Activated T-cell treated with anti-CD3 and anti-CD28 coated beads, Interleukin-2, amount 50 U/mL, for 48 hours (primary cell): ENCODE measurements around the gene ZSWIM3.

Source experiments
- DNase-seq, 2 experiments: peaks; one replicate each; pipeline ENCODE4 v3.0.0-alpha.2; 2020

Gene ZSWIM3

GRCh38 chr20:45833030-45833882 lies 24.2 kb upstream of the ZSWIM3 start, which contains the start of gene SNX21:
SNX21 (plus strand) TSS chr20:45833799; CDS start chr20:45833920, 121 bp downstream.
- DNase-seq = peak; percentile 31 to 54

DNA sequence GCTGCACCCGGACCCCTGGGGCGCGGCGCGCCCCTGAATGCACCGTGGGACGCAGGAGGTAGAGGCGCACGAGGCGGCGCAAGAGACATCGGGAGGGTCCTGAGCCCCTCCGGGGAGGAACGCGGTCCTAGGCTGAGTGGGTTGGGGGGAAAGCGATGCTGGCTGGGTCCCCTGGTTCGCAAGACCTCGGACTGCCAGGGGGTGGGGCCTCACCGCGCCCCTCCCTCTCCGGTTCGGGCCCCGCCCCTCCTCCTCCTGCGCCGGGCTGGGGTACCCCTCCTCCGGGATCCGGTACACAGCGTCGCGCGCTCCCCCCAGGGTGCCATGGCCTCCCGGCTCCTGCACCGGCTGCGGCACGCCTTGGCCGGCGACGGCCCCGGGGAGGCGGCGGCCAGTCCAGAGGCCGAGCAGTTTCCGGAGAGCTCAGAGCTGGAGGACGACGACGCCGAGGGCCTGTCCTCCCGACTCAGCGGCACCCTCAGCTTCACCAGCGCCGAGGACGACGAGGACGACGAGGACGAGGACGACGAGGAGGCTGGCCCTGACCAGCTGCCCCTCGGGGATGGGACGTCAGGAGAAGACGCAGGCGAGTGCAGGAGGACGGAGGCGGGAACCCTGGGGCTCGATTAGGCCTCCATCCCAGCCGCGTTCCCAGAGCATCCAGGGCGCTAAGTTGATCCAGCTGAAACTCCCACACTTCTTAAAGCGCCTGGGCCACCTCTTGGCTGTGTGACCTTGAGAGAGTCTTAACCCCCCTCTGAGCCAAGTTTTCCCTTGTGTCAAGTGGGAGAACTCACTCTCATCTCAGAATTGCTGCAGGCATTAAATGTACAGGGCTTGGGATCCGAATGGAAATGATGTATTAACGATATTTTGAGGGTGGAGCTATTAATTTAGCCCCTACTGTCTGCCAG lies 23.3 kb upstream of the ZSWIM3 start:
- peak; percentile 52 to 70 for DNase-seq

DNA sequence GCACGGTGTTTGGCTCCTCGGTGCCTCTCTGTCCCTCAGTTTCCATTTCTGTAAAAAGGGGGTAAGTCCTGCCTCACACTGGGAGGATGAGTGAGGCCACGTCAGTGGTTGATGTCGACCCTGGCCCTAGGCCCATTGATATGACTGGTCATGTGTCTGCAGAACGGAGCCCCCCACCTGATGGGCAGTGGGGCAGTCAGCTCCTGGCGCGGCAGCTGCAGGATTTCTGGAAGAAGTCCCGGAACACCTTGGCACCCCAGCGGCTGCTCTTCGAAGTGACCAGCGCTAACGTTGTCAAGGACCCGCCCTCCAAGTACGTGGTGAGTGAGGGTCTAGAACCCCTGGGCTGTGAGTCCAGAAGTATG lies 22.6 kb upstream of the ZSWIM3 start:
- DNase-seq = no peak

- DNase-seq = no peak
Measured at GRCh38 chr20:45835329-45835765, 22.1 kb upstream of the ZSWIM3 start.

DNA sequence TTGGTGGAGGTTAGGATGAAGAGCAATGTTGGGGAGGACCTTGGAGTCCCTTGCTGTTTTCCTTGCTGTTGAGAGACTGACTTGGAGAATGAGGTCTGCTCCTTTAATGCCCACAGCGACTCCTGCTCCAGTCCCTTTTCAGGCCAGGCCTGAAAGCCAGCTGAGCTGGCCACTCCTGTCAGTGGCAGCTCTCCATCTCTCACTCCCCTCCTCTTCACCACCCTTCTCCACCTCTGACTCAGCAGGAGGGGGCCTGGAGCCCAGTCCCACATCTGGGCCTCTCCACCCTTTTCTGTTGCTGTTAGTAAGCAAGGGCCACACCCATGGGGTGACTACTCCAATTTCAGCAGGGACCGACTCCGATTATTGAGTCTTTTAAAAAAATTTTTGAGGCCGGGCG lies 21.6 kb upstream of the ZSWIM3 start:
- no peak for DNase-seq

GRCh38 chr20:45836841-45837240 lies 20.6 kb upstream of the ZSWIM3 start:
- DNase-seq = no peak

- no peak for DNase-seq
Measured at GRCh38 chr20:45840700-45841198, 16.7 kb upstream of the ZSWIM3 start.

GRCh38 chr20:45841407-45842129 lies 15.8 kb upstream of the ZSWIM3 start:
- DNase-seq = no peak

GRCh38 chr20:45842169-45842812 lies 15.1 kb upstream of the ZSWIM3 start:
- DNase-seq = no peak

- DNase-seq = no peak
Measured at GRCh38 chr20:45843506-45843905, 13.9 kb upstream of the ZSWIM3 start.

GRCh38 chr20:45845452-45845851 lies 12.0 kb upstream of the ZSWIM3 start:
- no peak for DNase-seq

DNA sequence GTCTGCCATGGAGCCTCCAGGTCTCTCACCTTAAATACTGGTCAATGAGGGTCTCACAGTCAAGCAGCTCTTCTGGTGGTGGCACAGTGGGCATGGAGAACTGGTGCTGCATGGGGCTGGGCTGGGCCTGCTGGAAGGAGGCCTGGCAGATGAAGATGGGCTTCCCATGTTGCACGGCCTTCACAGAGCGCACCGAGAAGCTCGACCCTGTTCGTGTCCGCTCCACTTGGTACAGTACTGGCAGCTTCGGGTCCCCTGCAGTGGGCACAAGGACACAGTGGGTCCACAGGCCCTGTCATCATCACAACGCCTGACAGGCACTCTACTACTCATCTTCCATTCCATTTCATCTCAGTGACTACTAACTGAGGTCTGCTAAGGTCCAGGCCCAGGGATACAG lies 9.0 kb upstream of the ZSWIM3 start:
- no peak for DNase-seq

GRCh38 chr20:45848969-45849582 lies 8.3 kb upstream of the ZSWIM3 start:
- DNase-seq = no peak

- no peak for DNase-seq
Measured at GRCh38 chr20:45850238-45850637, 7.2 kb upstream of the ZSWIM3 start.

- DNase-seq = no peak
Measured at GRCh38 chr20:45850926-45851325, 6.5 kb upstream of the ZSWIM3 start.

- DNase-seq = no peak
Measured at GRCh38 chr20:45851501-45851900, 5.9 kb upstream of the ZSWIM3 start.

DNA sequence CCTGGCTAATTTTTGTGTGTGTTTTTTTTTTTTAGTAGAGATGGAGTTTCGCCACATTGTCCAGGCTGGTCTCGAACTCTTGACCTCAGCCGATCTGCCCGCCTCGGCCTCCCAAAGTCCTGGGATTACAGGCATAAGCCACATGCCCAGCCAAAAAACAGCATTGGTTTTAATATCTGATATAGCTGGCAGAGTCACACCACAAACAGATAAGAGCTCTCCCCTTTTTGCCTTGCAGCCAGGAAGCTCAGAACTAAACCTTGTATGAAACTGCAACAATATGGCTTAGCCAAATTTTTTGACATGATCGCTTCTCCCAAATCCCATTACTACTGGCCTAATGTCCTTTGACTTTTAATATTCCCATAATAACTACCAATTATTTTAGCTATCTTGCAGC lies 5.1 kb upstream of the ZSWIM3 start:
- DNase-seq = no peak

DNA sequence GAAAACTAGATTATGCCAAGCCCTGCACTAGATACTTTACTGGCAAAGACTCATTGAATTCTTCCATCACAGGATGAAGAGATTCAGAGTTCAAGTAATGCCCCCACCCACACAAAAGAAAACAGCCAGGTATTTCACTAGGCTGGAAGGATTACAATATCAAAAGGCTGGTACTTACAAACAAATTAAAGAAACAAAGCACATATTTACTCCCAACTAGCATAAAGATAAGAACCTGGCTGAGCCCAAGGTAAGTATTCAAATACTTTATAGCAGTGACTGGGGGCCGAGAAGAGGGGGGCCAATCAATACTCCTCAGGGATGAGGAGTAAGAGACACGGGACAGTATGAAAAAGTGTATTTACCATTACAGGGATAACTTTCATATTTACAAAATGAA lies 3.9 kb upstream of the ZSWIM3 start:
- no peak for DNase-seq

GRCh38 chr20:45857882-45858216 lies 435 bp downstream of the ZSWIM3 start:
- DNase-seq = no peak

DNA sequence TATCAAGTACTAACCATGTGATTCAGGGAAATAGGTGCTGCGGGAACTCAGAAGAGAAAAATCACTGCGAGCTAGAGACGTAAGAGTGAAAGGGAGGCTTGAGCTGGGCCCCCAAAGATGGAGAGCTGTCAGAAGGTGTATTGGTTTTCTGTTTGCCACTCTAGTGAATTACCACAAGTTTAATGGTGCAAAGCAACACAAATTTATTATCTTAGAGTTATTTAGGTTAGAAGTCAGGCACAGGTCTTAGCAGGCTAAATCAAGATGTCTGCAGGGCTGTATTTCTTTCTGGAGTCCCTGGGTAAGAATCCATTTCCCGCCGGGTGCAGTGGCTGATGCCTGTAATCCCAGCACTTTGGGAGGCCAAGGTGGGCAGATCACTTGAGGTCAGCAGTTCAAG lies 2.5 kb downstream of the ZSWIM3 start:
- no peak for DNase-seq

- no peak for DNase-seq
Measured at GRCh38 chr20:45860560-45861220, 3.3 kb downstream of the ZSWIM3 start.
